Stimulated activated CD8-positive, alpha-beta memory T cell treated with anti-CD3 and anti-CD28 coated beads, Interleukin-7, amount 100 ng/mL, for 48 hours (primary cell): ENCODE measurements around the gene C1orf210.
A peak's percentile ranks its signal among the peaks of the same experiment; 100 is the strongest.

Experiments
- DNase-seq, 2 donors: peaks; one replicate each; pipeline ENCODE4 v3.0.0-alpha.2; 2020; ENCODE audit warnings: low read depth in 1 of 2; ENCODE audit errors: extremely low read depth in 1 of 2

The C1orf210 gene

DNA sequence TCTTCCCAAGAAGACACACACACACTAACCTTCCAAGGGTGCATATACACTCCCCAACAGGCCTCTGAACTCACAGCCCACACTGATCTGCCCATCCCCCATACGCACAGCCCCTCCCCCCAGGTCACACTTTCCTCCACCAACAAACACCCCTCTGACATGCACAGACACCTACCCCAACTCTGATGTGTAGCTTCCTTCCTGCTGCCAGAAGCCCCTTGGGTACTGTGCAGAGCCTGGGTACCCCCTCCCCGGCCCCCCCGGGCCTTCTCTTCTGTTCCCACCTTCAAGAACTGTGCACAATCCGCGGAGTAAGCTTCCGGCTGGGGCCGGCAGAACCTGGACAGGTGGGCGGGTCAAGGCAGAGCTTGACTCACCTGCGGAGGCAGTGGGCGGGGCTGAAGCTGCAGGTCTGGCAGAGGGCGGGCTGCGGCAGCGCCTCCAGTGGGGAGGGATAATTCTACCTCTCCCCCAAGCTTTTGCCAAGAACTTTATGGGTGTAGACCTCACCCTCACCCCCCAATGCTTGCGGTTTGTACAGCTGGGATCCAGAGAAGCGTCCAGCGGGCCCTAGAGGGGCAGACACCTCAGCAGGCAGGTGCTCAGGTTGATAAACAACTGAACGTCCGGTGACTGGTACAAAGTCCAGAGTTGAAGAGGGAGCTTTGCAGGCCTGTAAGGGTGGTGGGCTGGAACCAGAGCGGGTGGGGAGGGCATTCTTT is at the start of gene C1orf210:
Gene C1orf210 (minus strand): TSS at position 313 of the 722 bp plus-strand sequence. CDS start 2,311 bp downstream, outside the sequence.
- DNase-seq, result no peak

- DNase-seq, result no peak
Measured at GRCh38 chr1:43334453-43335205, 49.2 kb upstream of the C1orf210 start.

DNA sequence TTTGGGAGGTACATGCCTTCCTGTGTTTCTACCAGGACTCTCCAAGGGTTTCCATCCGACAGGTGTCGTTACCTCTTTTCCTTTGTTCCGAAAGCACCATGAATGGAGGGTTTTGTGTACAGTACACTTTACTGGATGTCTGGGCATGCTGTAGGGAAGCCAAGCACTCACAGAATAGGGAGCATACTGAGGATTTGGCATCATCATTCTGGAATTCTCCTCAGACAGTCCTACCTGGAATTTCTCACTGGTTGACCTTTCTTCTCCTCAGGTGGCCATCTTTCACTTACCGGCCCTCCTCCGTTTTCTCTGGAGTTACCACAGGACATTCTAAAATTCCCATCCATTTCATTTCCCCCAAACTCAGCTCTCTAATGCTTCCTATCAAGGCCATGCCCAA is 46.3 kb upstream of the C1orf210 start:
- DNase-seq, result no peak

DNA sequence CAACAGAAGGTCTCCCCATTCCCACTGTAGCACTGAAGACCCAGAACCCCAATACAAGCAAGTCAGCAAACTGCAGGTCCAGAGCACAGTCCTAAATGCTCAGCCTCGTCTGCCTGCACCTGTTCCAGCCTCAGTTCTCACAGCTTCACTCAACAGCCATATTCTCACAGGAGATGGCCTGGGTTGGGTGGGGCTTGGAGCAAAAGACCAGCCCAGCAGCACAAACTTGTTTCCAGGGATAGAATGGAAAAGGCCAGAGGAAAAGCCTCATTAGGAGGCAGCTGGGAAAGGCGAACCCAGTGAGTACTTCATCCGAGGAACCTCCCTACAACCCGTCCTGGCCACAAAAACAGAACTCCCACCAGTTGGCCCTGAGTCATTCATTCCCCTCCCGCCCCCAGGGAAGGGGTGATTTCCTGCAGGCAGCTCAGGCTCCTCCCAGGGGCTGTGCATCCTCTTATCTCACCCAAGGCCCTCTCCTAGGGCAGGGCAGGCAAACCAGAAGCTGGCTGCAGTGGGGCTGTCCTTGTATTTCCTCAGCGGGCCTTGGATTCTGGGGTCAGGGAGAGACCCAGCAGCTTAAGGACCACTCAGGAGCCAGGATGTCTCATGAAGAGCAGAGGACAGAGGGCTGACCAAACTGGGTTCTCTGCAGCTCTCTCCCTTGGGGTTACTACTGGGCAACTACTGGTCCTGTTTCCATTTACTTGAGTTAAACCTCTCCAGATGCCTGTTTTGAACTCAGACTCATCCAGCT is 44.8 kb upstream of the C1orf210 start:
- peak; percentile 40 to 63 for DNase-seq

DNA sequence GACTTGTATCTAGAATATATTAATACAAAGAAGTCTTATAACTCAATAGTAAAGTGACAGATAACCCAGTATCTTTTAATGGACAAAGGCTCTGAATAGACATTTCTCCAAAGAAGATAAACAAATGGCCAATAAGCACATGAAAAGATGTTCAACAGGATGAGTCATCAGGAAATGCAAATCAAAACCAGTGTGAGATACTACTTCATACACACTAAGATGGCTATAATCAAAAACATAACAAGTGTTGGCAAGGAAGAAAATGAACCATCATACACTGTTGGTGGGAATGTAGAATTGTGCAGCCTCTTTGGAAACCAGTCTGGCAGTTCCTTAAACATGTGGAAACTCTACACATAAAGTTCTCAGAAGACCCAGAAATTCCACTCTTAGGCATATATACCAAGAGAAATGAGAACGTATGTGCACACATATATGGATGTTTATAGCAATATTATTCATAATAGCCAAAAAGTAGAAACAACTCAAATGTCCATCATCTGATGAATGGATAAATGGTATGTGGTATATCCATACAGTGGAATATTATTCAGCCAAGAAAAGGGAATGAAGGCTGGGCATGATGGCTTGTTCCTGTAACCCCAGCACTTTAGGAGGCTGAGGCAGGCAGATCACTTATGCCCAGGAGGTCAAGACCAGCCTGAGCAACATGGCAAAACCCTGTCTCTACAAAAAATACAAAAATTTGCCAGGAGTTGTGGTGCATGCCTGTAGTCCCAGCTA is 42.3 kb upstream of the C1orf210 start:
- no peak for DNase-seq

DNA sequence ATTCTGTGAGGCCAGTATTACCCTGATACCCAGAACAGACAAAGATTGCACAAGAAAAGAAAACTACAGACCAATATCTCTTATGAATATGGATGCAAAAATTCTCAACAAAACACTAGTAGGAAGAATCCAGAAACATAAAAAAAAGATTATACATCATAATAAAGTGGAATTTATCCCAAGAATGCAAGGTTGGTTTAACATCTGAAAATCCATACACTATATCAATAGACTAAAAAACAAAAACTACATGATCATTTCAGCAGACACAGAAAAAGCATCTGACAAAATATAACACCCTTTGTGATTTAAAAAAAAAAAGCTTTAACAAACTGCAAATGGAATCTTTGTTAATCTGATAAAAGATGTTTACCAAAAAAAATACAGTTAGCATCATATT is 40.0 kb upstream of the C1orf210 start:
- DNase-seq, result no peak

GRCh38 chr1:43324810-43325209 is 39.4 kb upstream of the C1orf210 start:
- no peak for DNase-seq

DNA sequence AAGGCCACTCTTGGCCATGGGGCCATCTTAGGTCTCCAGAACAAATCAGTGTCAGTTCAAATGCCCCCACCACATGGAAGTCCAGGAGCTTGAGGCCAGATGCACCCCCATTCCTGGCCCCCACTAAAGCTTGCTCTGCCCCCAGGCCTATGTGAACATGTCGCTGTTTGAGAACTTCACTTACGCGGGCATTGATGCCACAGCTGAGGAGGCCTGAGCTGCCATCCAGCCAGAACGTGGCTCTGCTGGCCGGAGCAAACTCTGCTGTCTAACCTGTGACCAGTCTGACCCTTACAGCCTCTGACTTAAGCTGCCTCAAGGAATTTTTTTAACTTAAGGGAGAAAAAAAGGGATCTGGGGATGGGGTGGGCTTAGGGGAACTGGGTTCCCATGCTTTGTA is 37.1 kb upstream of the C1orf210 start:
- DNase-seq, result no peak

DNA sequence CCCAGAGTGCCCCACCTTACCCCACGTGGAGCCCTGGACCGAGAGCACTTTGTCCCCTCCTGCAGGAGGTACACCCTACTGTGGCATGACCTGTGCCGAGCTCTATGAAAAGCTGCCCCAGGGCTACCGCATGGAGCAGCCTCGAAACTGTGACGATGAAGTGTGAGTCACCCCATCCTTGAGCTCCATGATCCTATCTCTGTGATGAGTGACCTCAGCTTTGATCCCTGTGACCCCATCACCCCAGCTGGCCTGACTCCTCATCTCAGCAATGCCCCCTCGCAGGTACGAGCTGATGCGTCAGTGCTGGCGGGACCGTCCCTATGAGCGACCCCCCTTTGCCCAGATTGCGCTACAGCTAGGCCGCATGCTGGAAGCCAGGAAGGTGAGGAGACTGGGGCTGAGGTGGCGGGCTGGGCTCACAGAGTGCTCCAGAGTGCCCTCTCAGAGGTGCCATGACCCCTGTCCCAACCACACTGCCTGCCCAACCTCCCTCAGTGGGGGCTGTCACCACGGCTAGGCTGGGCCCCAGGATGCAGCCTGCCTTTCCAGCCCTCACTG is 36.0 kb upstream of the C1orf210 start:
- no peak for DNase-seq

DNA sequence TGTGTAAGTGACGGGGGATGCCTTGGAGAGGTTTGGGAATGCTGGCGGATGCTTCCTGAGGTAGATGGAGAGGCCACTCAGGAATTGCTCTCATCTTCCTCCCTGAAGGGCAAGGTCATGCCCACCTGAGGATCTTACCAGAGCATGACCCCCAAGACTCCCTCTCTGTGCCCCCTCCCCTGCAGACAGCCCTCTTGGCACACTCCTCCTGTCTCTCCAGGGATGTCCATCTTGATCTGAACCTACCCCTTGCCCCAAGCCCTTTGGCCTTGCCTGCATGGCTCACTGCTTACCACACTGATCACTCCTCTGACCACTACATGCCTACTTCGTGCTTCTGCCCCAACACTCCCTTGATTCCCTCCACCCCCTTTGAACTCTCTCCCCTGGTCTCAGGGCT is 34.4 kb upstream of the C1orf210 start:
- DNase-seq, result no peak

- no peak for DNase-seq
Measured at GRCh38 chr1:43319288-43319687, 33.9 kb upstream of the C1orf210 start.

DNA sequence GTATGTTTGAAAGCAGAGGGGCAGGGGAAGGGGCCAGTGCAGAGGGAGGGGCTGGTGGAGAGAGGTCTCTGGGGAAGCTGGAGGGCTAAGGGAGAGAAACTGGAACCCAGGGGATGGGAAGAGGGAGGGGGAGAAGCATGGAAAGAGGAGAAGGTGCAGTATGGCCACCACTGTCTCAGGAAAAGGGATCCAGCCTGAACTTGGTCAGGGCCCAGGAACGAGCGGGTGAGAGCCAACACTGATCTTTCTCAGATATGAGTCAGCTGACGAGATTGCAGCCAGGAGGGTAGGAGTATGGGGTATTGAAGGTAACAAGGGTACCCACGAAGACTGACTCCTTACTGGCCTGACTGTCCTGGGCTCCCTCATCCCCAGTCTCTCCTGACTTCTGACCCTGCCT is 33.5 kb upstream of the C1orf210 start:
- DNase-seq, result no peak

DNA sequence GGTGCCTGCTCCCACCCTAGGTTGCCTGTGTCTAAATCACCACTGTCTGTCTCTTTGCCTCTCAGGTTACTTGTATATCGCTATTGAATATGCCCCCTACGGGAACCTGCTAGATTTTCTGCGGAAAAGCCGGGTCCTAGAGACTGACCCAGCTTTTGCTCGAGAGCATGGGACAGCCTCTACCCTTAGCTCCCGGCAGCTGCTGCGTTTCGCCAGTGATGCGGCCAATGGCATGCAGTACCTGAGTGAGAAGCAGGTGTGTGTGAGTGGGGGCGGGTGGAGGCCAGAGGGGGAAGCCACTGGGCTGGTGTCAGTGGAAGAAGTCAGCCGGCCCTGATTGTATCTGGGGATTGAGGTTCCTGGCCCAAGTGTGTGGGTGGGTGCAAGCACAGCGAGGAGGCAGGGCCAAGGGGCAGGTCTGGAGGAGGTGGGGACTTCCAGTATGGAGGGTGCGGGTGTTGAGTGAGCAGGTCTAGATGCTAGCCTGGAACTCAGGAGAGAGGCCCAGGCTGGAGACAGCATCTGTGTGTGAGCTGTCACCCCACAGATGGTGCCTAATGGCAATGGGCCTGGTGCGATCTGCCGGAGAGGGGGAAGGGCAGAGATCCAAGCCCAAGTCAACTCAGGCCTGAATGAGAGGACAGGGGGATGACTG is 32.6 kb upstream of the C1orf210 start:
- no peak for DNase-seq

DNA sequence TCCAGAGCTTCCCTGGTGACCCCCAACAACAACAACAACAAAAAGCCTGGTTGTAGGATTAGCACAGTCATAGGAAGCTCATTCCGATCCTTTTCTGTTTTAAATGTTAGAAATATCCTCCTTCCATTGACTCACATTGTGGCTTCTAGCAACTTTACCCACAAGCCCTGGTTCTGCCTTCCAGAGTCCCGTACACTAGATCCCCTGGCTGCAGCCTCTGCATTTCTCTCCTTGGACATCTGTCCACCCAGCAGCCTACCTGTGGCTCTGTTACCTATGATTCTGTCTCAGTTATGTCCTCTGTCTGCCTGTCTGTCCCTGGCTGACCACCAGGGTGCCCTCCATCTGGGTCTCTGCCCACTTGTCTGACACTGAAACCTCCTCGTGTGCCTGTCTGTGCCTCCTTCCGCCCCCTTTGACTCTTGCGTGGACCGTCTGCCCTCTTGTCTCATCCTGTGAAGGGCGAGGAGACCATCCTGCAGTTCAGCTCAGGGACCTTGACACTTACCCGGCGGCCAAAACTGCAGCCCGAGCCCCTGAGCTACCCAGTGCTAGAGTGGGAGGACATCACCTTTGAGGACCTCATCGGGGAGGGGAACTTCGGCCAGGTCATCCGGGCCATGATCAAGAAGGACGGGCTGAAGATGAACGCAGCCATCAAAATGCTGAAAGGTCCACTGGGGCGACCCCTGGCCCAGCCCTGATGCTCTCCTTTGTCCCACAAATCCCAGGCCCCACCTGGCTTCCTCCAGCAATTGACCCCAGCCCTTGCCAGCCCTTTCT is 31.5 kb upstream of the C1orf210 start:
- DNase-seq, result no peak

GRCh38 chr1:43315963-43316737 is 30.8 kb upstream of the C1orf210 start:
- DNase-seq, result no peak

- no peak for DNase-seq
Measured at GRCh38 chr1:43315481-43315880, 30.1 kb upstream of the C1orf210 start.

DNA sequence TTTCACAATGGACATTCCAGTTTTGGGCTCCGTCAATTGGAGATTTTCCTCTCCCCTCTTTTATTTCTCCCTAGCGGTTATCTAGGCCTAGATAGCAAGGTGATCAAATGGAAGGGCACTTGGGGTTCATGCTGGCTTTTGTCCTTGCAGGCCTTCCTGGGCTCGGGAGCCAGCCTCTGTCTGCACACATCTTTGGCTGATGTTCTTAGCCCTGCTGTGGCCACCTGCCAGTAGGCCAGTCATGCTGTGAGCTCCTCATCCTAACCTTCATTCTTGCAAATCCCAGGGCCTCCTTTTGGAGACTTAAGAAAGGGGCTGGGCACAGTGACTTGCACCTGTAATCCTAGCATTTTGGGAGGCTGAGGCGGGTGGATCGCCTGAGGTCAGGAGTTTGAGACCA is 28.9 kb upstream of the C1orf210 start:
- no peak for DNase-seq

DNA sequence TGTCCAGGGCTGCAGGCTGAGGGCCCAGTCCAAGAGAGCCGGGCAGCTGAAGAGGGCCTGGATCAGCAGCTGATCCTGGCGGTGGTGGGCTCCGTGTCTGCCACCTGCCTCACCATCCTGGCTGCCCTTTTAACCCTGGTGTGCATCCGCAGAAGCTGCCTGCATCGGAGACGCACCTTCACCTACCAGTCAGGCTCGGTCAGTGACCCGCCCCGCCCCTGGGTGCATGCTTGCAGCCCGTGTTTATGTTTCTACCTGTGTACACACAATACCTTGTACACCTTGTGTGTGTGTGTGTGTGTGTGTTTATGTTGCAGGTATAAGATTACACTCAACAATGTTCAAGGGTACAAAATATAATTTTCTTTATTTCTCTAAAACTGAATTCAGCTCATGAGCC is 28.4 kb upstream of the C1orf210 start:
- no peak for DNase-seq
